ENCODE results near the gene PLA2G4B. TPM values are rescaled to one million over a fixed set of nuclear protein-coding genes. Genes with fewer than 3 reads are reported as not detected.

PLA2G4B gene
- polyA plus RNA-seq, 3 donors: 6.3 to 9.6 (median 7.3) TPM

- H3K27ac ChIP-seq (ENCODE audit: low read depth, low read length): no peak overlapping the region
- 93 to 96% (median 94%) methylated on average over 10 of the region's 10 CpGs for WGBS, 3 donors
Measured at GRCh38 chr15:41841131-41841530, 2.5 kb downstream of the PLA2G4B start.

- 73 to 81% (median 78%) methylated on average over 11 to 12 of the region's 12 CpGs for WGBS, 3 donors
- no peak overlapping the region for H3K27ac ChIP-seq (ENCODE audit: low read depth, low read length)
Measured at GRCh38 chr15:41842229-41842628, 3.6 kb downstream of the PLA2G4B start.

GRCh38 chr15:41843571-41843970, 4.9 kb downstream of the PLA2G4B start:
- WGBS, 3 donors: 80 to 82% (median 81%) methylated on average over 9 to 10 of the region's 10 CpGs
- no peak overlapping the region for H3K27ac ChIP-seq (ENCODE audit: low read depth, low read length)

- 85 to 91% (median 86%) methylated on average over 12 of the region's 12 CpGs for WGBS, 3 donors
- H3K27ac ChIP-seq (ENCODE audit: low read depth, low read length): no peak overlapping the region
Measured at GRCh38 chr15:41844814-41845213, 6.2 kb downstream of the PLA2G4B start.

GRCh38 chr15:41847206-41847605, 8.6 kb downstream of the PLA2G4B start:
- 86 to 96% (median 95%) methylated on average over 13 to 14 of the region's 14 CpGs for whole genome bisulfite sequencing, 3 donors
- H3K27ac ChIP-seq (ENCODE audit: low read depth, low read length): no peak overlapping the region

- WGBS, 3 donors: 95 to 96% (median 96%) methylated on average over 9 of the region's 9 CpGs
- H3K27ac ChIP-seq (ENCODE audit: low read depth, low read length): no peak overlapping the region
Measured at GRCh38 chr15:41847981-41848380, 9.3 kb downstream of the PLA2G4B start.

- WGBS, 3 donors: 80 to 84% (median 81%) methylated on average over 10 of the region's 10 CpGs
Measured at GRCh38 chr15:41848631-41849030, 10.0 kb downstream of the PLA2G4B start.

GRCh38 chr15:41849204-41849603, 10.6 kb downstream of the PLA2G4B start:
- WGBS, 3 donors: 77 to 84% (median 83%) methylated on average over 5 to 6 of the region's 6 CpGs
- no peak overlapping the region for H3K27ac ChIP-seq (ENCODE audit: low read depth, low read length)

More at GRCh38 chr15:41848631-41849030, 10.0 kb downstream of the PLA2G4B start:
- no peak overlapping the region for H3K27ac ChIP-seq (ENCODE audit: low read depth, low read length)

- 38 to 74% (median 70%) methylated on average over 8 of the region's 8 CpGs for WGBS, 3 donors
Measured at GRCh38 chr15:41849861-41850260, 11.2 kb downstream of the PLA2G4B start.

GRCh38 chr15:41850482-41851166, 12.0 kb downstream of the PLA2G4B start:
- H3K27ac ChIP-seq (ENCODE audit: low read depth, low read length): no peak overlapping the region
- WGBS, 3 donors: 66 to 73% (median 72%) methylated on average over 16 of the region's 16 CpGs

More at GRCh38 chr15:41849861-41850260, 11.2 kb downstream of the PLA2G4B start:
- no peak overlapping the region for H3K27ac ChIP-seq (ENCODE audit: low read depth, low read length)

- WGBS, 3 donors: 33 to 50% (median 42%) methylated on average over 11 of the region's 11 CpGs
- H3K27ac ChIP-seq (ENCODE audit: low read depth, low read length): no peak overlapping the region
Measured at GRCh38 chr15:41851167-41851523, 12.5 kb downstream of the PLA2G4B start.

- 82 to 83% (median 82%) methylated on average over 8 of the region's 8 CpGs for WGBS, 3 donors
Measured at GRCh38 chr15:41851755-41852370, 13.2 kb downstream of the PLA2G4B start.

GRCh38 chr15:41852736-41853590, 14.3 kb downstream of the PLA2G4B start:
- H3K27ac ChIP-seq (ENCODE audit: low read depth, low read length): no peak overlapping the region
- 75 to 80% (median 78%) methylated on average over 16 to 17 of the region's 17 CpGs for WGBS, 3 donors

More at GRCh38 chr15:41851755-41852370, 13.2 kb downstream of the PLA2G4B start:
- no peak overlapping the region for H3K27ac ChIP-seq (ENCODE audit: low read depth, low read length)

GRCh38 chr15:41853831-41854230, 15.2 kb downstream of the PLA2G4B start:
- WGBS, 3 donors: 85 to 88% (median 86%) methylated on average over 10 of the region's 10 CpGs

GRCh38 chr15:41854443-41854842, 15.8 kb downstream of the PLA2G4B start:
- 73 to 94% (median 89%) methylated on average over 9 of the region's 9 CpGs for WGBS, 3 donors
- no peak overlapping the region for H3K27ac ChIP-seq (ENCODE audit: low read depth, low read length)

More at GRCh38 chr15:41853831-41854230, 15.2 kb downstream of the PLA2G4B start:
- no peak overlapping the region for H3K27ac ChIP-seq (ENCODE audit: low read depth, low read length)

- H3K27ac ChIP-seq (ENCODE audit: low read depth, low read length): no peak overlapping the region
- 79 to 83% (median 82%) methylated on average over 28 to 30 of the region's 30 CpGs for WGBS, 3 donors
Measured at GRCh38 chr15:41855261-41855961, 16.8 kb downstream of the PLA2G4B start.

- WGBS, 3 donors: 92 to 94% (median 93%) methylated on average over 16 to 17 of the region's 17 CpGs
- H3K27ac ChIP-seq (ENCODE audit: low read depth, low read length): no peak overlapping the region
Measured at GRCh38 chr15:41856262-41856661, 17.6 kb downstream of the PLA2G4B start.

- H3K27ac ChIP-seq (ENCODE audit: low read depth, low read length): no peak overlapping the region
- WGBS, 3 donors: 89 to 96% (median 94%) methylated on average over 12 of the region's 12 CpGs
Measured at GRCh38 chr15:41856716-41857115, 18.1 kb downstream of the PLA2G4B start.

Data from adipose tissue (tissue), 3 donors.